SK-N-SH (cell line): ENCODE measurements around the gene NTRK3.

Experiments used
- CTCF ChIP-seq: fragments of 200-600 bp; sonication (generic); IDR thresholded peaks from 2 replicates; pipeline ENCODE4 v1.6.1; 2017; ENCODE audit warnings: antibody characterized with exemption, mild to moderate bottlenecking, moderate library complexity
- EZH2phosphoT487 ChIP-seq: fragments of 200-600 bp; sonication (generic); IDR thresholded peaks from 2 replicates; pipeline ENCODE4 v1.6.1; 2017; ENCODE audit warnings: low read depth, mixed run types, mild to moderate bottlenecking, antibody characterized with exemption, moderate library complexity, borderline replicate concordance
- GABPA ChIP-seq: IDR thresholded peaks from 2 replicates; pipeline ENCODE4 v1.4.0; 2012; ENCODE audit warnings: low read depth, mild to moderate bottlenecking
- MXI1 ChIP-seq: IDR thresholded peaks from 2 replicates; pipeline ENCODE4 v1.6.1; 2012; ENCODE audit warnings: mild to moderate bottlenecking, low read depth, low read length, improper control_type of control experiment
- NRF1 ChIP-seq: IDR thresholded peaks from 2 replicates; pipeline ENCODE4 v1.6.1; 2012; ENCODE audit warnings: low read depth, mild to moderate bottlenecking, low read length
- RCOR1 ChIP-seq: fragments of 150-350 bp; IDR thresholded peaks from 2 replicates; pipeline ENCODE4 v1.6.1; 2017; ENCODE audit warnings: antibody characterized with exemption, low read length
- RFX5 ChIP-seq: IDR thresholded peaks from 2 replicates; pipeline ENCODE4 v1.6.1; 2012; ENCODE audit warnings: mild to moderate bottlenecking, improper control_type of control experiment, low read length
- ZBTB33 ChIP-seq: IDR thresholded peaks from 2 replicates; pipeline ENCODE4 v1.4.0; 2012; ENCODE audit warnings: low read depth, borderline replicate concordance

GRCh38 chr15:88075102-88075501 lies 181.4 kb downstream of the NTRK3 start:
- TF ChIP-seq CTCF (no peak), ZBTB33 (no peak), RFX5 (no peak), RCOR1 (no peak), NRF1 (no peak), GABPA (no peak), MXI1 (no peak), EZH2phosphoT487 (no peak)
